Fibroblast of villous mesenchyme (primary cell): ENCODE data around the gene ZNF80. TPM values are rescaled to one million over a fixed set of nuclear protein-coding genes. Genes with fewer than 3 reads are reported as not detected.

Source experiments
- DNase-seq: peaks from one replicate; pipeline ENCODE4 v3.0.0-alpha.2; 2010; ENCODE audit warnings: low read depth
- H3K4me3 ChIP-seq: 2 replicates; pipeline ENCODE4 v1.5.1; 2011; ENCODE audit warnings: low read depth, mild to moderate bottlenecking, low read length
- total RNA-seq: library from RNA; depleted of rRNA; stranded (reverse); fragments of >200 nt; gene quantifications from 2 replicates; pipeline ENCODE4 v1.2.3, GENCODE V29; 2012
- TF ChIP-seq, protein P1 (sequence below): IDR thresholded peaks from 2 replicates; pipeline ENCODE4 v1.5.1; 2012; ENCODE audit warnings: low read depth, mild to moderate bottlenecking, low read length; ENCODE audit not compliant: insufficient read depth

The ZNF80 gene
- total RNA-seq, 1 donor, result not detected

GRCh38 chr3:114214542-114215341 lies 22.6 kb downstream of the ZNF80 start:
- H3K4me3 ChIP-seq, result no peak overlapping the region
- DNase-seq, result no peak
- TF ChIP-seq, protein P1, sequence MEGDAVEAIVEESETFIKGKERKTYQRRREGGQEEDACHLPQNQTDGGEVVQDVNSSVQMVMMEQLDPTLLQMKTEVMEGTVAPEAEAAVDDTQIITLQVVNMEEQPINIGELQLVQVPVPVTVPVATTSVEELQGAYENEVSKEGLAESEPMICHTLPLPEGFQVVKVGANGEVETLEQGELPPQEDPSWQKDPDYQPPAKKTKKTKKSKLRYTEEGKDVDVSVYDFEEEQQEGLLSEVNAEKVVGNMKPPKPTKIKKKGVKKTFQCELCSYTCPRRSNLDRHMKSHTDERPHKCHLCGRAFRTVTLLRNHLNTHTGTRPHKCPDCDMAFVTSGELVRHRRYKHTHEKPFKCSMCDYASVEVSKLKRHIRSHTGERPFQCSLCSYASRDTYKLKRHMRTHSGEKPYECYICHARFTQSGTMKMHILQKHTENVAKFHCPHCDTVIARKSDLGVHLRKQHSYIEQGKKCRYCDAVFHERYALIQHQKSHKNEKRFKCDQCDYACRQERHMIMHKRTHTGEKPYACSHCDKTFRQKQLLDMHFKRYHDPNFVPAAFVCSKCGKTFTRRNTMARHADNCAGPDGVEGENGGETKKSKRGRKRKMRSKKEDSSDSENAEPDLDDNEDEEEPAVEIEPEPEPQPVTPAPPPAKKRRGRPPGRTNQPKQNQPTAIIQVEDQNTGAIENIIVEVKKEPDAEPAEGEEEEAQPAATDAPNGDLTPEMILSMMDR, result no peak

GRCh38 chr3:114213627-114214541 lies 23.5 kb downstream of the ZNF80 start:
- no peak overlapping the region for H3K4me3 ChIP-seq
- TF ChIP-seq, protein P1, result no peak

GRCh38 chr3:114213292-114213626 lies 24.1 kb downstream of the ZNF80 start:
- no peak overlapping the region for H3K4me3 ChIP-seq
- no peak for DNase-seq
- TF ChIP-seq, protein P1, result no peak

More at GRCh38 chr3:114213627-114214541, 23.5 kb downstream of the ZNF80 start:
- DNase-seq, result peak; percentile 12

DNA sequence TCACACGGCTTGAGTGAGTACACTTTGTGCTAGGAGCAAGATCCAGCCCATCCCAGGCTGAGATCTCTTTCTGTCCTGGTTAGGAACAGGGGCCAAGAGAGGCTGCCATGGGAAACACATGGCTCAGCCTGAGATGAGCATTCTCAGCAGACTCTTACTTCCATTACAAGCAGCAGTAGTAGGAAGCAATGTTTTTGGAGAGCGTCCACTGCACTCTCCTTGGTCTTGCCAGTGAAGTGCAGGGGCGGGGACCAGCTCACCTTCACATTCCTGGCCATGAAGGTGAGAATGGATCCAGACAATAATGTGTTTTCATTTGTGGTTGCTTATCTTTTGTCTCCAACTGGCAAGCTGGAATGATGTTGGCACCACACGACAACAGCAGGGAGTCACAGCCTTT lies 24.7 kb downstream of the ZNF80 start:
- no peak for DNase-seq
- H3K4me3 ChIP-seq, result no peak overlapping the region
- TF ChIP-seq, protein P1, result no peak

- no peak overlapping the region for H3K4me3 ChIP-seq
- no peak for DNase-seq
- TF ChIP-seq, protein P1, result no peak
Observed at GRCh38 chr3:114207768-114208167, 29.6 kb downstream of the ZNF80 start.

- no peak overlapping the region for H3K4me3 ChIP-seq
- DNase-seq, result no peak
- TF ChIP-seq, protein P1, result no peak
Observed at GRCh38 chr3:114206342-114206741, 31.0 kb downstream of the ZNF80 start.
